ENCODE measurements around the gene CDC34. TPM values are rescaled to one million over a fixed set of nuclear protein-coding genes. Genes with fewer than 3 reads are reported as not detected.

CDC34 gene
- total and polyA plus RNA-seq, 9 of the 15 experiments (the other 6 are each of a cell fraction or from before 2014, with no cell fraction given), result 0.80 to 203 (median 65.5) TPM

DNA sequence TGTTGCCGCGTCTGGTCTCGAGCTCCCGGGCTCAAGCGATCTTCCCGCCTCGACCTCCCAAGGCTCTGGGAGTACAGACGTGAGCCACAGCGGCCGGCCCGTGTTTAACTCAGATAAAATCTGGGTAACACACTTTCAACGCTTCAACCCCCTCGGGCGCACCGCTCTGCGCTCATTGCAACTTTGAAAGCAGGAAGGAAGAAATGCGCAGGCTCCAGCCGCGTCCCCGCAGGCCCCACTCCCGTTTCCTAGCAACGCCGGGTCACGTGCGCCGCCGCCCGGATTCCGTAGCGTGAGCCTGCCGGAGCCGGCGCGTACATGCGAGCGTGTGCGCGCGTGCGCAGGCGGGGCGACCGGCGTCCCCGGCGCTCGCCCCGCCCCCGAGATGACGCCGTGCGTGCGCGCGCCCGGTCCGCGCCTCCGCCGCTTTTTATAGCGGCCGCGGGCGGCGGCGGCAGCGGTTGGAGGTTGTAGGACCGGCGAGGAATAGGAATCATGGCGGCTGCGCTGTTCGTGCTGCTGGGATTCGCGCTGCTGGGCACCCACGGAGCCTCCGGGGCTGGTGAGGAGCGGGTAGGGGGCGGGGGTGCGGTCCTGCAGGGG is 40.7 kb downstream of the CDC34 start, which contains the start of gene BSG (continued):
- TF ChIP-seq PRPF4 (IDR thresholded peaks at IDR 0.05; ENCODE audit: insufficient read depth, low read depth, low read length, poor library complexity, severe bottlenecking) (no peak), SMARCE1 (IDR thresholded peaks at IDR 0.05) (0 out of 2 replicates have a peak, but pooled peaks have one; percentile 13), DMBX1 (CRISPR knock-in tag; IDR thresholded peaks at IDR 0.05; ENCODE audit: borderline replicate concordance) (peak; percentile 21; the same call in 1 of the 2 replicates), HCFC1 (IDR thresholded peaks at IDR 0.05; ENCODE audit: low read depth, low read length) (peak; percentile 57; the same call in 1 of the 2 replicates), SUPT5H (IDR thresholded peaks at IDR 0.05) (peak; percentile 96), ELF2 (CRISPR knock-in tag; IDR thresholded peaks at IDR 0.05) (0 out of 2 replicates have a peak, but pooled peaks have one; percentile 15), ETV6 (IDR thresholded peaks at IDR 0.05; ENCODE audit: borderline replicate concordance in 1 of 2, low read depth in 2 of 2, low read length in 1 of 2) (no peak), ETV6 (CRISPR knock-in tag; IDR thresholded peaks at IDR 0.05; ENCODE audit: borderline replicate concordance) (no peak), TCF7 (IDR thresholded peaks at IDR 0.05; ENCODE audit: borderline replicate concordance) (0 out of 2 replicates have a peak, but pooled peaks have one; percentile 15), NCOR1 (IDR thresholded peaks at IDR 0.05) (peak; percentile 23; the same call in 1 of the 2 replicates), ETV1 (tag; conservative IDR thresholded peaks at IDR 0.05; ENCODE audit: low read depth) (no peak), SOX6 (IDR thresholded peaks at IDR 0.05) (peak; percentile 70; the same call in 1 of the 2 replicates), SP1 (CRISPR knock-in tag; IDR thresholded peaks at IDR 0.05) (no peak; the same call in 1 of the 2 replicates), RBFOX2 (IDR thresholded peaks at IDR 0.05; ENCODE audit: low read depth, low read length) (peak; percentile 97), ZNF175 (CRISPR knock-in tag; IDR thresholded peaks at IDR 0.05; ENCODE audit: low read depth) (0 out of 2 replicates have a peak, but pooled peaks have one; percentile 44), RCOR1 (IDR thresholded peaks at IDR 0.05; ENCODE audit: borderline replicate concordance in 1 of 2, low read depth in 2 of 2, low read length in 2 of 2) (peak in 1 of 2 experiments; percentile 95; a peak in 2 of 4 replicates), ZNF3 (CRISPR knock-in tag; IDR thresholded peaks at IDR 0.05) (no peak), CTBP1 (IDR thresholded peaks at IDR 0.05; ENCODE audit: borderline replicate concordance) (peak; percentile 95), NR2C2 (CRISPR knock-in tag; IDR thresholded peaks at IDR 0.05) (no peak), NR2C2 (tag; IDR thresholded peaks at IDR 0.05) (peak; percentile 32; the same call in 1 of the 2 replicates), KDM4B (IDR thresholded peaks at IDR 0.05; ENCODE audit: borderline replicate concordance in 2 of 2, low read depth in 1 of 2) (no peak)
- TF ChIP-seq, protein P1, sequence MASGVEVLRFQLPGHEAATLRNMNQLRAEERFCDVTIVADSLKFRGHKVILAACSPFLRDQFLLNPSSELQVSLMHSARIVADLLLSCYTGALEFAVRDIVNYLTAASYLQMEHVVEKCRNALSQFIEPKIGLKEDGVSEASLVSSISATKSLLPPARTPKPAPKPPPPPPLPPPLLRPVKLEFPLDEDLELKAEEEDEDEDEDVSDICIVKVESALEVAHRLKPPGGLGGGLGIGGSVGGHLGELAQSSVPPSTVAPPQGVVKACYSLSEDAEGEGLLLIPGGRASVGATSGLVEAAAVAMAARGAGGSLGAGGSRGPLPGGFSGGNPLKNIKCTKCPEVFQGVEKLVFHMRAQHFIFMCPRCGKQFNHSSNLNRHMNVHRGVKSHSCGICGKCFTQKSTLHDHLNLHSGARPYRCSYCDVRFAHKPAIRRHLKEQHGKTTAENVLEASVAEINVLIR (CRISPR knock-in tag; IDR thresholded peaks at IDR 0.05), result peak; percentile 62
- TF ChIP-seq, protein P2, sequence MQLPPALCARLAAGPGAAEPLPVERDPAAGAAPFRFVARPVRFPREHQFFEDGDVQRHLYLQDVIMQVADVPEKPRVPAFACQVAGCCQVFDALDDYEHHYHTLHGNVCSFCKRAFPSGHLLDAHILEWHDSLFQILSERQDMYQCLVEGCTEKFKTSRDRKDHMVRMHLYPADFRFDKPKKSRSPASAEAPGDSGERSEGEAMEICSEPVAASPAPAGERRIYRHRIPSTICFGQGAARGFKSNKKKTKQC (CRISPR knock-in tag; IDR thresholded peaks at IDR 0.05), result no peak; the same call in 1 of the 2 replicates
- TF ChIP-seq, protein P3, sequence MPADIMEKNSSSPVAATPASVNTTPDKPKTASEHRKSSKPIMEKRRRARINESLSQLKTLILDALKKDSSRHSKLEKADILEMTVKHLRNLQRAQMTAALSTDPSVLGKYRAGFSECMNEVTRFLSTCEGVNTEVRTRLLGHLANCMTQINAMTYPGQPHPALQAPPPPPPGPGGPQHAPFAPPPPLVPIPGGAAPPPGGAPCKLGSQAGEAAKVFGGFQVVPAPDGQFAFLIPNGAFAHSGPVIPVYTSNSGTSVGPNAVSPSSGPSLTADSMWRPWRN (IDR thresholded peaks at IDR 0.05; ENCODE audit: low read depth), result peak; percentile 91
- TF ChIP-seq, protein P4, sequence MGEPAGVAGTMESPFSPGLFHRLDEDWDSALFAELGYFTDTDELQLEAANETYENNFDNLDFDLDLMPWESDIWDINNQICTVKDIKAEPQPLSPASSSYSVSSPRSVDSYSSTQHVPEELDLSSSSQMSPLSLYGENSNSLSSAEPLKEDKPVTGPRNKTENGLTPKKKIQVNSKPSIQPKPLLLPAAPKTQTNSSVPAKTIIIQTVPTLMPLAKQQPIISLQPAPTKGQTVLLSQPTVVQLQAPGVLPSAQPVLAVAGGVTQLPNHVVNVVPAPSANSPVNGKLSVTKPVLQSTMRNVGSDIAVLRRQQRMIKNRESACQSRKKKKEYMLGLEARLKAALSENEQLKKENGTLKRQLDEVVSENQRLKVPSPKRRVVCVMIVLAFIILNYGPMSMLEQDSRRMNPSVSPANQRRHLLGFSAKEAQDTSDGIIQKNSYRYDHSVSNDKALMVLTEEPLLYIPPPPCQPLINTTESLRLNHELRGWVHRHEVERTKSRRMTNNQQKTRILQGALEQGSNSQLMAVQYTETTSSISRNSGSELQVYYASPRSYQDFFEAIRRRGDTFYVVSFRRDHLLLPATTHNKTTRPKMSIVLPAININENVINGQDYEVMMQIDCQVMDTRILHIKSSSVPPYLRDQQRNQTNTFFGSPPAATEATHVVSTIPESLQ (CRISPR knock-in tag; IDR thresholded peaks at IDR 0.05), result peak; percentile 74; the same call in 1 of the 2 replicates

Measured in K562 (cell line).